Stomach (tissue), 4 donors: ENCODE results near the gene RIN1.

Source experiments
- CTCF ChIP-seq, 7 experiments: fragments of 450-650 bp in 4 of 7; fragments of 200-600 bp in 3 of 7; sonication (generic) in 3 of 7; IDR thresholded peaks; one replicate each; pipeline ENCODE4 v1.5.1; 2016 to 2019; ENCODE audit warnings: antibody characterized with exemption in 7 of 7, control low read depth in 2 of 7, mild to moderate bottlenecking in 1 of 7
- EP300 ChIP-seq: sonication (generic); formaldehyde crosslinking; IDR thresholded peaks from one replicate; pipeline ENCODE4 v1.6.1; 2017; ENCODE audit warnings: antibody characterized with exemption
- POLR2A ChIP-seq, 4 donors: fragments of 450-650 bp; IDR thresholded peaks; one replicate each; pipeline ENCODE4 v1.6.1; 2016; ENCODE audit warnings: antibody characterized with exemption in 4 of 4, control low read depth in 2 of 4, mild to moderate bottlenecking in 1 of 4, moderate library complexity in 1 of 4
- POLR2AphosphoS5 ChIP-seq, 3 donors: sonication (generic); formaldehyde crosslinking; IDR thresholded peaks; one replicate each; pipeline ENCODE4 v1.6.1; 2016; ENCODE audit warnings: antibody characterized with exemption in 3 of 3

GRCh38 chr11:66335531-66336233 lies 552 bp downstream of the RIN1 start:
- TF ChIP-seq CTCF (IDR thresholded peaks at IDR 0.05) (no peak), POLR2AphosphoS5 (IDR thresholded peaks at IDR 0.05) (no peak), EP300 (no peak), POLR2A (IDR thresholded peaks at IDR 0.05) (no peak)
